ENCODE data around the gene STON2.

STON2 gene

GRCh38 chr14:81418057-81418790, 18.1 kb upstream of the STON2 start:
- DNase-seq = no peak

DNA sequence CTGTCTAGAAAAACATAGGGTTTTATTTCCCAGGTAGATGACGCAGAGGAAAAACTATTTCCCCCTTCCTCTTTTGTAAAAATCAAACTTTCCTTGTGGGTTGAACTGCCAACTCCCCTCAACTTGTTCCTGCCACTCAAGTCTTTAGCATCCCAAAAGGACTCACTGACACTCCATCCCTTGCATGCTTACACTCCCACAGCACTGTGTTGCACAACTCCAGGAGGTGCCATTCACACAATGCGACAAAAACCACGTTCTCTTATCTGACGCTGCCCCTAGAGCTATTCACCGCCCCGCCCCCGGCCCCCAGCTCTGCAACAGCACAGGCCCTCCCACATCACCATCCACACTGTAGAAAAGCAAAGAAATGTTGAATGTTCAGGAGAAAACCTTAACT, 16.9 kb upstream of the STON2 start:
- no peak for DNase-seq

DNA sequence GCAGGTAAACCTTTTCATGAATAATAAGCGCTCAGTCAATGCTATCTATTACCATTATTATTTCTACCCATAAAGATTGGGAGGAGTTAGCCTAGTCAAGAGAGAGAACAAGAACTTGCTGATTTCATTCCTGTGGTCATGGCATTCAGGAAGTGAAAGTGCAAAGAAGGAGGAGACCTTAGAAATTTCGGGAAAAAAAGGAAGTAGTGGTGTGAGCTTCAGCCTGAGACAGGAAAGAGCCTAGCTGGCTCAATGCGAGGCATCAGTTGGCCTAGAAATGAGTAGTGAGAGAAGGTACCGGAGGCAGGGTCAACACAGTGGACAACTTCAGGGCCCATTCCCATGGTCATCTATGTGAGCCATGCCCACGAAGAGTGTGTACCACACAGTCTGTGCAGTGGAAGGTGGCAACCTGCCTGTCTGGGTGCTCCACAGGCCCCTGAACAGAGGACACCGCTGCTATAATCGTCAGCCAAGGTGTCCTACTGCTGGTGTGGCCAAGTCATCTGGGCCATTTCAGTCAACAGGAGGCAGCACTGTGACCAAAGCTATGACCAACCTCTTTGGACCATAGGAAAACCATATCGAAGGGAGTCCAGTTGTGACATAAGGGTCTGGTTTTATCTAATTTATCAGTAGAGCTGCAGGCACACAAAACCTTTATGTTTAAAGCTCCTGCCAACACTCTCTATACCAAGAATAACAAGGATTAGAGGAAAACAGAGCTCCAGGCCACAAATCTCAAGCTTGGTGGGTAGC, 16.2 kb upstream of the STON2 start:
- DNase-seq = no peak

DNA sequence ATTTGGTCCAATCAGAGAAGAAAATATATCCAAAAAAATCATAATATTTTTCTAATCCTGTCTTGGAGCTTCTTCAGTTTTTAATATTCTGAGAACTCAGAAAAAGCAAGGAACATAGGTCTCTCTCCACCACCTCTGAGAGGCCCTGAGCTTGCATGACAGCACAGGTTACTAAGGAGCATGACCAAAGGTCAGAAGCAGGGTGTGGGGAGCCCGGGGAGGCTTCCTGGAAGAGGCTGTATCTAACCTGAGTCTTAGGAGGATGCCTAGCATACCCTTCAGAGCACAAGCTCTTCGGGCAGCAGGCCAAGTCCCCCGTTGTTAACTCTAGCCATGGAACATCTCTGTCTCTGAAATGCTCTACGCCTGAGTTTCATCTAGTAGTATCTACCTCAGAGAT, 15.7 kb upstream of the STON2 start:
- no peak for DNase-seq

- no peak for DNase-seq
Measured at GRCh38 chr14:81414123-81414522, 14.0 kb upstream of the STON2 start.

DNA sequence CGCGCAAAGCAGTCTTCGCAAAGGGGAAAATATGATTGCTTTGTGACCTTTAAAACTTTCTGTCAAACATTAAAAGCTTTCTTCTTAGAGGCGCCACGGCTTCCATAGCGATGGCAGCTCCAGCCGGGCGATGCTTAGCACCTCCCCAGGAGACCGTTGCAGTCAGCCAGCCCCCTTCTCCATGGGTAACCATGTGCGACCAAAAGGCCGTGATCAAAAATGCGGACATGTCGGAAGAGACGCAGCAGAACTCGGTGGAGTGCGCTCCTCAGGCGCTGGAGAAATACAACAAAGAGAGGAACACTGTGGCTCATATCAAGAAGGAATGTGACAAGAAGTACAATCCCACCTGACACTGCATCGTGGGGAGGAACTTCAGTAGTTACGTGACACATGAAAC, 12.7 kb upstream of the STON2 start:
- DNase-seq = no peak

DNA sequence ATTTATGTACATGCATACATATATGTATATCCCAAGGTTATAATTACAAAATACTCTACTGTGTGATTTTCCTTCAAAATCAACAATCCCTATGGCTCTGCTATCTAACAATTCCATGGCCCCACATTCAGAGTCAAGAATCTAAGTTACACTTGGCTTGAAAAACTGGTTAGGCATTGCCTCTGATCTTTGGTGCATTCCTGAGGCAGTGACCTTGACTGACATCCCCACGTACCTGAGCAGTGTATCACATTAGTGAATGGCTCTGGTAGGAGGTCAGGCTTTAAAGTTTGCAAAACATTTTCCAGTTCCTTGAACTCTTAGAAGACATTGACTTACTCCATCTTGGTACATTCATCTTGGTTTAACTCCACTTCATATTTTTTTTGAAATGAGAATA, 8.5 kb upstream of the STON2 start:
- no peak for DNase-seq

- DNase-seq = no peak
Measured at GRCh38 chr14:81406863-81407262, 6.7 kb upstream of the STON2 start.

- no peak for DNase-seq
Measured at GRCh38 chr14:81402123-81402495, 2.0 kb upstream of the STON2 start.

DNA sequence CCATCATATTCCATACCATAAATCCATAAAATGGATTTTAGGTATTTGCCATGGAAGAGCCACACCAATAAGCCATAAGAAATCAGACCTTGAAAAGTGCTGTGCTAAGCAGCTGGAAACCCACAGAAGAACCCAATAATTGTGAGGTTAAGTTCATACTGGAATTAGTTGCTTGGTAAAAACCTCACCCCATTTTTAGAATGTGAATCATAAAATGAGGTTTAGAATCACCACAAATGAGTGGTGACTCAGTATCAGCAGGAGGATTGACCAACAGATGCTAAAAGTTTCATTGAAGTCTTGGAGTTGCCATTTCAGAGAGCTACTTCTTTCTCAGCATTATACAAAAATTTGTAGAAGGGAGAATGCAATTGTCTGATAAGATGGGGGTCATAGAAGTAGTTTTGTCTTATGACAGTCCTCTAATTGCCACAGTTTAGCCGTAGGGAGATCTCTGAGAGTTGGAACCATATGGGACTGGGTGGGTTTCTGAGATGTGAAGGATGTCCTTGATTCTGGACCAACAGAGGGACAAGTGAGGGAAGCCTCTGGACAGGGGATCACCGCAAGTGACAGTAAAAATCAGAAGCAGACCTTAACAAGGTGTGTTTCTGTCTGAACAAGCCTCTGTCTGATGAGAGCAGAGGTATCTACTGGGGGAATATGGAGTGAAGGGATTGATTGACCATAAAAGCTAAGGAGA, 1.4 kb upstream of the STON2 start:
- DNase-seq = no peak

DNA sequence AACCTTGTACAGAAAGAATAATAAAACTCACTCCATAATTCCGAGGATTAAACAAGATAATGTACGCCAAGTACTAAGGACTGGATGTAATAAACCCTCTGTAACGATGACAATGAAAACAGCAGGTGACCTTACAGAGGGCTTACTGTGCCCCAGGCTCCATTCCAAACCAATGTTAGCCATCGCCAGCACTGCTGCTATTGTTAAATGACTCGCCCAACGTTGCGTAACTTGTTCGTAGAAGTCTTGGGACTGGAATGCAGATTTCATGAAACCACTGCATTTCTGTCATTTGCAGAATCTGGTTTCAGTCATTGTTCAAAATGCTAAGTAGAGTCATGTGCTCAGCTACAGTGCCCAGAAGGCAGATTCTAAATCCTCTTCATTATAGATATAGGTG, 728 bp upstream of the STON2 start:
- no peak for DNase-seq

- DNase-seq = no peak
Measured at GRCh38 chr14:81398196-81398891, 1.8 kb downstream of the STON2 start.

- no peak for DNase-seq
Measured at GRCh38 chr14:81396113-81396512, 4.0 kb downstream of the STON2 start.

GRCh38 chr14:81394739-81395138, 5.4 kb downstream of the STON2 start:
- no peak for DNase-seq

DNA sequence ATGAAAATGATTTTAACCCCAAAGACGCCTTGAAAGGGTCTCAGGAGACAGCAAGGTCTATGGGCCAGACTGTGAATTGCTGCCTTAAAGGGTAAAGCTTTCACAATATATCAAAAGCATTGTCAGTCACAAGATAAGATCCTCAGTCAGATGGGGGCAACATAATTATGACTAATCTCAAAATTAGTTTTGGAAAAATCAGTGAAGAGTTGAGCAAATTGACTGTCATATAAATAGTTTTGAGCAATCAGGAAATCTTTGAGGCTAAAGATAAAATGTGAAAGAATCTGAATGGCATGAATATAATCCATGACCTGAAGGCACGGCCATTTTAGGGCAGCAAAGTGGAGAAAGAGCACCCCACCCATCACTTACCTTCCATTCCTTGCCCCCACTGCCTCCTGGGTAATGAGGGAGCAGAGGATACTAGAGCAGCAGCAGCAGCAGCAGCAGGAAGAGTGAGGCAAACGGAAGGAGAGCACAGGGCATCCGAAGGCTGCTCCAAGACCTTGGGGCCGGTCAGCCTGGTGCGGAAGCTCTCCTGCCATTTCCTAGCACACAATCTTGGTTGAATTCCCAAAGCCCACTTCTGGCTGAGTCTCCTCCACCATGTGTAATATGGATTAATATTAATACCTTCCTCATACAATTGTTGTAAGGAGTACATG, 7.0 kb downstream of the STON2 start:
- no peak for DNase-seq

DNA sequence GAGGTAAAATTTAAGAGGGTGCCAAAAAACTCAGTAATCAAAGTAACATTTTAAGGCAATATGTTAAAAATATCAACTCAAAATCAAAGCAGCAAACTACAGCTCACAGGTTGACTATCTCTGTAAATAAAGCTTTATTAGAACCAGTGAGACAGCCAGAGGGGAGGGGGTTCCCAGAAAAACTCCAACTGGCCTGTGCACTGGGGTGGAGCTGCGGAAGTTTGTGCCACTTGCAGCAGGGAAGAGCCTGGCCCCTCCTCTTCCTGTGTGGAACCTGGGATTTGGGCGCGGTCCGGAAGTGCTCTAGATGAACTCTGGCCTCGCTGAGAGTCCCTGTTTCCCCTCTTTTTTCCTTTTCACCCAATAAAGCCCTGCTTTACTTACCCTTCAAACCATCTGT, 8.1 kb downstream of the STON2 start:
- DNase-seq = no peak

DNA sequence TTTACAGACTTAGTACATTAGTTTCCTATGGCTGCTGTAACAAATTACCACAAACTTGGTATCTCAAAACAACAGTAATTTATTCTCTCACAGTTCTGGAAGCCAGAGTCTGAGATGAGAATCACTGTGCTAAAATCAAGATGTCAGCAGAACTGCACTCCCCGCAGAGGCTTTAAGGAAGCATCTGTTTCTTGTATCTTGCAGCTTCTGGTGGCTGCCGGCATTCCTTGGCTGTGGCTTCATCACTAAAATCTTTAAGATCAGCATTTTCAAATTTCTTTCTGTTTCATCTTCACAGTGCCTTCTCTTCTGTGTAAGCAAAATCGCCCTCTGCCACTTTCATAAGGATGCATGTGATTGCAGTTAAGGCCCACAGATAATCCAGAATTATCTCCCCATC, 9.4 kb downstream of the STON2 start:
- no peak for DNase-seq

GRCh38 chr14:81388336-81388735, 11.8 kb downstream of the STON2 start:
- no peak for DNase-seq

DNA sequence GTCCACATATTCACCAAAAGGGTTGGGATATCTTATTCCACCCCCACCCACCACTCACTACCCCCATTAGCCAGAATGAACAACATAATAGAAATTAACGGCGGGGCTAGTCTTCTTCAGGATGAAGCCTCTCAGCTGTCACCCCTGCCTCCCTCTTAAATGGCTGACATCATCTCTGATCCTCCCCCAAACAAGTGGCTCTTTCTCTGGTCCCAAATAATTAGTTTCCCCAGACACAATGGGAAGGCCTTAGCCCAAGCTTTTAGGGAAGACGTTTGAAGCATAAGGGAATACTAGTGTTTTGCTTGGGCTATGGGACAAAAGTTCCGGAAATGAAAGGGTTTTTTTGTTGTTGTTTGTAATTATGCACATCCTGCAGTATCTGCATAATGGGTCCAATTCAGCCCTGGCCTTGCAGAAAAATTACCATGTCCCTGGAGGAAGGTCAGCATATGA, 13.8 kb downstream of the STON2 start:
- DNase-seq = no peak

GRCh38 chr14:81385886-81386285, 14.2 kb downstream of the STON2 start:
- no peak for DNase-seq

DNA sequence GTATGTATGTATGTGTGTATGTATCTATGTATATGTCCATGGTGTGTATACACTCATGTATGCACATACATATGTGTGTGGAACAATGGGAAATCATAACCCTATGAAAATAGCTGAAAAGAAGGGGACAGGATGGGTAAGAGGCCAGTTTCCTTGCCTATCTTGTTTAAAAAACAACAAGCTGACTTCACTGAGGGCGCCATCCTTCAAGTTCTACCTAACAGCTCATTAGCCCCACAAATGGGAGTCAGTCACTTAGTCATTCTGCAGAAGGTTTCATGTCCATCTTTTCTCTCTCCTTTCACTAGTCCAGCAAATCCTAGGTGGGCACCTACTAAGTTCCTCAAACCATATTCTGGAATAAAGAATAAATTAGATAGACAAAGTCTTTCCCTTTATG, 14.7 kb downstream of the STON2 start:
- no peak for DNase-seq

- DNase-seq = peak; percentile 22
Measured at GRCh38 chr14:81384900-81385299, 15.2 kb downstream of the STON2 start.

Data from NCI-H2107 (cell line).